CD4-positive, alpha-beta T cell (primary cell): ENCODE measurements around the gene IL1RAPL2. TPM values are rescaled to one million over a fixed set of nuclear protein-coding genes. Genes with fewer than 3 reads are reported as not detected.

Experiments used
- ATAC-seq: fragments of 200-7000 bp; cut with Tn5 transposase; one replicate; pipeline ENCODE4 v1.10.0; 2022; ENCODE audit warnings: mild to moderate bottlenecking; ENCODE audit not compliant: poor library complexity
- CTCF ChIA-PET: fragments of 350-600 bp; sonication (Branson Sonifier 250); formaldehyde crosslinking; loops from one replicate; lab custom pipeline; 2021; ENCODE audit warnings: antibody characterized with exemption, inconsistent platforms; lab: Charles Lee
- POLR2A ChIA-PET: fragments of 350-600 bp; sonication (Branson Sonifier 250); formaldehyde crosslinking; loops from one replicate; lab custom pipeline; 2021; ENCODE audit warnings: antibody characterized with exemption, inconsistent platforms; lab: Charles Lee
- DNase-seq, 14 experiments: peaks; one replicate each; pipeline ENCODE4 v3.0.0-alpha.2; 2013 to 2020; ENCODE audit warnings: mixed read lengths in 2 of 14
- H3K27ac ChIP-seq, 2 donors: one replicate each; pipeline versions ENCODE4 v1.5.1 to v1.7.0; 2013; ENCODE audit warnings: low read length in 2 of 2, low read depth in 1 of 2, mild to moderate bottlenecking in 1 of 2
- H3K27me3 ChIP-seq, 2 experiments: 1 replicate in 1 of 2; 2 replicates in 1 of 2; pipeline versions ENCODE4 v1.6.1 to v1.7.0; 2013; ENCODE audit warnings: low read length in 2 of 2, control low read depth in 1 of 2, mild to moderate bottlenecking in 1 of 2, moderate library complexity in 1 of 2; ENCODE audit not compliant: insufficient read depth in 2 of 2, control insufficient read depth in 1 of 2
- H3K36me3 ChIP-seq: one replicate; pipeline ENCODE4 v1.6.1; 2013; ENCODE audit warnings: low read length, control low read depth; ENCODE audit not compliant: insufficient read depth
- H3K4me1 ChIP-seq: one replicate; pipeline ENCODE4 v1.6.1; 2013; ENCODE audit warnings: low read length, control low read depth; ENCODE audit not compliant: insufficient read depth
- H3K4me3 ChIP-seq: one replicate; pipeline ENCODE4 v1.5.1; 2013; ENCODE audit warnings: mild to moderate bottlenecking, low read length, moderate library complexity
- H3K9me3 ChIP-seq, 2 experiments: 1 replicate in 1 of 2; 2 replicates in 1 of 2; pipeline versions ENCODE4 v1.6.1 to v1.7.0; 2013; ENCODE audit warnings: low read length in 2 of 2, mild to moderate bottlenecking in 2 of 2, control low read depth in 1 of 2, moderate library complexity in 1 of 2; ENCODE audit not compliant: control insufficient read depth in 1 of 2, insufficient read depth in 1 of 2
- H3K27ac Mint-ChIP-seq: one replicate; pipeline ENCODE4 v1.8.0; 2020; ENCODE audit warnings: mixed read lengths
- H3K27me3 Mint-ChIP-seq: one replicate; pipeline ENCODE4 v1.8.0; 2021; ENCODE audit warnings: mixed read lengths
- H3K36me3 Mint-ChIP-seq: one replicate; pipeline ENCODE4 v1.8.0; 2021; ENCODE audit warnings: low read depth, mixed read lengths
- H3K4me1 Mint-ChIP-seq: one replicate; pipeline ENCODE4 v1.8.0; 2021; ENCODE audit warnings: low read depth, mixed read lengths
- H3K4me3 Mint-ChIP-seq: one replicate; pipeline ENCODE4 v1.8.0; 2020; ENCODE audit warnings: mild to moderate bottlenecking, mixed read lengths
- H3K9me3 Mint-ChIP-seq: one replicate; pipeline ENCODE4 v1.8.0; 2020; ENCODE audit warnings: mixed read lengths
- CTCF ChIP-seq: fragments of 200-600 bp; IDR thresholded peaks from one replicate; pipeline ENCODE4 v1.8.0; 2022; ENCODE audit warnings: antibody characterized with exemption, mild to moderate bottlenecking
- intact Hi-C, 2 experiments: fragments of 100-400 bp; cut with DNase I in 1 of 2; cut with micrococcal nuclease in 1 of 2; formaldehyde crosslinking; loops; one replicate each; pipeline versions ENCODE4 v1.15.1 to v1.9.0; 2023 to 2025; cut with DNase I, micrococcal nuclease
- total RNA-seq, 174 experiments: library from RNA in 2 of 174; stranded (reverse) in 2 of 174; gene quantifications; one replicate each; pipeline ENCODE4 v1.2.3 and lab custom pipeline; 2021 to 2026

Gene IL1RAPL2
- total RNA-seq, 2 experiments from 2014 or later = not detected

- intact Hi-C loops = no loop called here
- no peak for ATAC-seq
- no peaks in the 10 kb centered on the region for H3K9me3 Mint-ChIP-seq
- no peaks in the 10 kb centered on the region for H3K27me3 Mint-ChIP-seq
- ChIA-PET POLR2A (no interaction called here), CTCF (no interaction called here)
- Histone ChIP-seq H3K4me3 (no peak overlapping the region), H3K9me3 (no peaks in the 10 kb centered on the region), H3K36me3 (no peaks in the 10 kb centered on the region), H3K4me1 (no peaks in the 10 kb centered on the region), H3K27ac (no peak overlapping the region), H3K27me3 (no peaks in the 10 kb centered on the region)
- H3K4me1 Mint-ChIP-seq = no peaks in the 10 kb centered on the region
- H3K4me3 Mint-ChIP-seq = no peak overlapping the region
- no peak for TF ChIP-seq CTCF
- no peak overlapping the region for H3K27ac Mint-ChIP-seq
- DNase-seq = no peak
- no peaks in the 10 kb centered on the region for H3K36me3 Mint-ChIP-seq
Observed at GRCh38 chrX:105209406-105209805, 643.4 kb downstream of the IL1RAPL2 start.

GRCh38 chrX:105210258-105210657 lies 644.3 kb downstream of the IL1RAPL2 start:
- DNase-seq (no peak), ATAC-seq (no peak)
- Mint-ChIP-seq H3K9me3 (no peaks in the 10 kb centered on the region), H3K4me1 (no peaks in the 10 kb centered on the region), H3K27ac (no peak overlapping the region), H3K27me3 (no peaks in the 10 kb centered on the region), H3K4me3 (no peak overlapping the region), H3K36me3 (no peaks in the 10 kb centered on the region)
- Histone ChIP-seq H3K9me3 (no peaks in the 10 kb centered on the region), H3K36me3 (no peaks in the 10 kb centered on the region), H3K4me1 (no peaks in the 10 kb centered on the region), H3K27ac (no peak overlapping the region), H3K27me3 (no peaks in the 10 kb centered on the region), H3K4me3 (no peak overlapping the region)
- intact Hi-C loops = no loop called here
- TF ChIP-seq CTCF = no peak
- POLR2A ChIA-PET = no interaction called here
- CTCF ChIA-PET = no interaction called here

GRCh38 chrX:105211066-105211575 lies 645.1 kb downstream of the IL1RAPL2 start:
- H3K36me3 ChIP-seq = no peaks in the 10 kb centered on the region
- no peaks in the 10 kb centered on the region for H3K27me3 ChIP-seq
- no peaks in the 10 kb centered on the region for H3K9me3 Mint-ChIP-seq
- H3K4me3 ChIP-seq = no peak overlapping the region
- no peaks in the 10 kb centered on the region for H3K9me3 ChIP-seq
- ATAC-seq (no peak), DNase-seq (no peak)
- H3K27me3 Mint-ChIP-seq = no peaks in the 10 kb centered on the region
- no peak overlapping the region for H3K4me3 Mint-ChIP-seq
- intact Hi-C loops = no loop called here
- TF ChIP-seq CTCF = no peak
- no peaks in the 10 kb centered on the region for H3K4me1 Mint-ChIP-seq
- no peaks in the 10 kb centered on the region for H3K4me1 ChIP-seq
- no peak overlapping the region for H3K27ac Mint-ChIP-seq
- H3K27ac ChIP-seq = no peak overlapping the region
- POLR2A ChIA-PET = no interaction called here
- CTCF ChIA-PET = no interaction called here
- H3K36me3 Mint-ChIP-seq = no peaks in the 10 kb centered on the region
